ENCODE measurements around the gene NHEJ1.

GRCh38 chr2:219175486-219175885, 14.9 kb upstream of the NHEJ1 start:
- TF ChIP-seq POLR2AphosphoS5 (IDR thresholded peaks at IDR 0.05; ENCODE audit: low read depth, low read length) (no peak), POLR2A (IDR thresholded peaks at IDR 0.05; ENCODE audit: low read depth, low read length) (no peak), PAX5 (IDR thresholded peaks at IDR 0.05; ENCODE audit: insufficient read depth, low read length, severe bottlenecking) (no peak)

All from GM12891 (cell line).